HG03045 (cell line): Measurements from ENCODE around the gene COL5A1.

ENCODE experiments used
- ATAC-seq: cut with Tn5 transposase; IDR thresholded peaks from one replicate; pipeline ENCODE4 v1.9.1; 2021; ENCODE audit warnings: mild to moderate bottlenecking, moderate library complexity; ENCODE audit not compliant: unreplicated experiment

The COL5A1 gene

GRCh38 chr9:134606951-134607731, 34.5 kb upstream of the COL5A1 start:
- ATAC-seq: no peak

- ATAC-seq: no peak
Measured at GRCh38 chr9:134607971-134608370, 33.6 kb upstream of the COL5A1 start.

GRCh38 chr9:134611046-134611445, 30.6 kb upstream of the COL5A1 start:
- no peak for ATAC-seq

GRCh38 chr9:134612309-134612708, 29.3 kb upstream of the COL5A1 start:
- ATAC-seq: no peak

- ATAC-seq: no peak
Measured at GRCh38 chr9:134612715-134613114, 28.9 kb upstream of the COL5A1 start.

- ATAC-seq: no peak
Measured at GRCh38 chr9:134614256-134614655, 27.3 kb upstream of the COL5A1 start.

GRCh38 chr9:134616341-134616740, 25.3 kb upstream of the COL5A1 start:
- ATAC-seq: no peak

GRCh38 chr9:134617246-134617645, 24.4 kb upstream of the COL5A1 start:
- ATAC-seq: no peak

- no peak for ATAC-seq
Measured at GRCh38 chr9:134617836-134618162, 23.8 kb upstream of the COL5A1 start.

- no peak for ATAC-seq
Measured at GRCh38 chr9:134618163-134618832, 23.3 kb upstream of the COL5A1 start.

GRCh38 chr9:134618833-134619447, 22.7 kb upstream of the COL5A1 start:
- no peak for ATAC-seq

GRCh38 chr9:134619448-134619982, 22.1 kb upstream of the COL5A1 start:
- ATAC-seq: no peak

- ATAC-seq: no peak
Measured at GRCh38 chr9:134619983-134620661, 21.5 kb upstream of the COL5A1 start.

GRCh38 chr9:134620751-134621557, 20.6 kb upstream of the COL5A1 start:
- no peak for ATAC-seq

- no peak for ATAC-seq
Measured at GRCh38 chr9:134621558-134622110, 20.0 kb upstream of the COL5A1 start.

- ATAC-seq: no peak
Measured at GRCh38 chr9:134622896-134623257, 18.7 kb upstream of the COL5A1 start.

GRCh38 chr9:134623258-134624066, 18.1 kb upstream of the COL5A1 start:
- no peak for ATAC-seq

GRCh38 chr9:134624137-134624591, 17.4 kb upstream of the COL5A1 start:
- ATAC-seq: no peak

- no peak for ATAC-seq
Measured at GRCh38 chr9:134624621-134625181, 16.9 kb upstream of the COL5A1 start.
